Chondrocyte (in vitro differentiated cells): Measurements from ENCODE around the gene LCE2A. TPM values are rescaled to one million over a fixed set of nuclear protein-coding genes. Genes with fewer than 3 reads are reported as not detected.

ENCODE experiments used
- DNase-seq: peaks from one replicate; pipeline ENCODE4 v3.0.0; 2021; ENCODE audit warnings: mixed read lengths, low spot score
- H3K27ac Mint-ChIP-seq: one replicate; pipeline ENCODE4 v1.8.0; 2021; ENCODE audit warnings: mild to moderate bottlenecking, moderate library complexity, mixed read lengths; ENCODE audit not compliant: unreplicated experiment
- H3K27me3 Mint-ChIP-seq: 2 replicates; pipeline ENCODE4 v1.8.0; 2021; ENCODE audit warnings: low read depth, mixed read lengths
- H3K36me3 Mint-ChIP-seq: 2 replicates; pipeline ENCODE4 v1.8.0; 2021; ENCODE audit warnings: low read depth, mixed read lengths
- H3K4me1 Mint-ChIP-seq: 2 replicates; pipeline ENCODE4 v1.8.0; 2021; ENCODE audit warnings: low read depth, mild to moderate bottlenecking, mixed read lengths
- H3K4me3 Mint-ChIP-seq: one replicate; pipeline ENCODE4 v1.8.0; 2021; ENCODE audit warnings: mild to moderate bottlenecking, moderate library complexity, mixed read lengths; ENCODE audit not compliant: unreplicated experiment
- H3K9me3 Mint-ChIP-seq: 2 replicates; pipeline ENCODE4 v1.8.0; 2021; ENCODE audit warnings: low read depth, mixed read lengths
- total RNA-seq: library from RNA; stranded (reverse); gene quantifications from 3 replicates; pipeline ENCODE4 v1.2.1, GENCODE V29; 2021
- TF ChIP-seq, protein P1 (sequence below): fragments of 200-600 bp; sonication (generic); IDR thresholded peaks from 2 replicates; pipeline ENCODE4 v1.5.0; 2021; ENCODE audit warnings: antibody characterized with exemption, mild to moderate bottlenecking, moderate library complexity

Gene LCE2A
- total RNA-seq, 1 donor from 2014 or later = not detected

DNA sequence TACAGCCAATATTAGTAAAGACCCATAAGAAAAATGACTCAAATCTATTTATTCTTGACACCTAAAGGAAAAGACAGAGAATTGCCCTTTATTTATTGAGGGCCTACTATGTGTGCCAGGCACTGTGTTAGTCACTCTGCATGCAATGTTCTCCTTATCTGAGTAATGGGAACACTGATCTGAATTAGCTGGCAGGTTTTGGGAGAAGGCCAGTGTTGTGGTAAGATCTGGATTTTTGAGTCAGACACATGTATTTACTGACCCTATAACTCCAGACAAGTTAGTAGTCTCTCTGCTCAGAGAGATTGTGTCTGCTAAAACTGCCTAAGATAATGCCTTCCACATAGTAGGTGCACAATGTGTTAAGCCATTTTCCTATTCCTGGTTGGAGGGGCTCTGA is 27.1 kb downstream of the LCE2A start:
- Mint-ChIP-seq H3K27ac (no peak overlapping the region), H3K36me3 (no peaks in the 10 kb centered on the region), H3K4me3 (no peak overlapping the region), H3K27me3 (no peaks in the 10 kb centered on the region), H3K4me1 (no peaks in the 10 kb centered on the region), H3K9me3 (peaks cover 9% of the 10 kb centered on the region)
- TF ChIP-seq, protein P1, sequence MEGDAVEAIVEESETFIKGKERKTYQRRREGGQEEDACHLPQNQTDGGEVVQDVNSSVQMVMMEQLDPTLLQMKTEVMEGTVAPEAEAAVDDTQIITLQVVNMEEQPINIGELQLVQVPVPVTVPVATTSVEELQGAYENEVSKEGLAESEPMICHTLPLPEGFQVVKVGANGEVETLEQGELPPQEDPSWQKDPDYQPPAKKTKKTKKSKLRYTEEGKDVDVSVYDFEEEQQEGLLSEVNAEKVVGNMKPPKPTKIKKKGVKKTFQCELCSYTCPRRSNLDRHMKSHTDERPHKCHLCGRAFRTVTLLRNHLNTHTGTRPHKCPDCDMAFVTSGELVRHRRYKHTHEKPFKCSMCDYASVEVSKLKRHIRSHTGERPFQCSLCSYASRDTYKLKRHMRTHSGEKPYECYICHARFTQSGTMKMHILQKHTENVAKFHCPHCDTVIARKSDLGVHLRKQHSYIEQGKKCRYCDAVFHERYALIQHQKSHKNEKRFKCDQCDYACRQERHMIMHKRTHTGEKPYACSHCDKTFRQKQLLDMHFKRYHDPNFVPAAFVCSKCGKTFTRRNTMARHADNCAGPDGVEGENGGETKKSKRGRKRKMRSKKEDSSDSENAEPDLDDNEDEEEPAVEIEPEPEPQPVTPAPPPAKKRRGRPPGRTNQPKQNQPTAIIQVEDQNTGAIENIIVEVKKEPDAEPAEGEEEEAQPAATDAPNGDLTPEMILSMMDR = no peak
- DNase-seq = no peak

DNA sequence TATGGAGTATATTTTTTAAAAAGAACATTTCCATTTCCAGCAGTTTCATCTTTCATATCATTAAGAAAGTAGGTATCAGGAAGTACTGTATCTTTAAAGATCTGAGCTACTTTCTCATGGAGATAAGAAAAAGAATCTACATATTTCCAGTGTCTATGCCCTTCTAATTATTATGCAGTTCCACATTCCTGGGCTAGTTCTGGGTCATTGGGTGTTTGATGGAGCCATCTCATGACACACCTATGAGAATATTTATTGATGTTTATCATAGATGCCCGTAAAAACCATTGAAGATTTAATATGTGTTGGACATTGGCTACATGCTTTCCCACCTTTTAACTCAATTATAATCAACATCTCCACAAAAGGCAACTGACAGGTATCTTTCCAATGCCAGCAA is 30.8 kb downstream of the LCE2A start:
- Mint-ChIP-seq H3K9me3 (peaks cover 14% of the 10 kb centered on the region), H3K36me3 (no peaks in the 10 kb centered on the region), H3K4me3 (no peak overlapping the region), H3K27me3 (no peaks in the 10 kb centered on the region), H3K4me1 (no peaks in the 10 kb centered on the region), H3K27ac (no peak overlapping the region)
- TF ChIP-seq, protein P1 = no peak
- DNase-seq = no peak

DNA sequence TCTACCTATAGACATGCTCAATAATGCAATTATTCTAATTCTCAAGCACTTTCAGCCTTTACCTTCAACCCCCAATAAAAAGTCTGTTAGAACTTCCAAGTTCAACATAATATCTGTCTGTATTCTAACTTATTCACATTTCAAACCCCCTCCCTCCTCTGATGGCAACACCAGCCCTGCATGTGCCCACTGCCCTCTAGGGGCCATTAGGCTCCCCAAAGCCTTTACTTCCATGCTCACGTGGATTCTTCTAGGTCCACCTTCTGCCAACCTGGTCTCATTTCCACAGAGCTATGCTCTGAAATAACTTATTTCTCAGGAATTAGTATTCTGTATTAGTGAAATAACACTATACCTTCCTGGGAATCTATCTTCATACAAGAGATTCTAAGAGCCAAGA is 37.5 kb downstream of the LCE2A start:
- Mint-ChIP-seq H3K4me3 (no peak overlapping the region), H3K36me3 (no peaks in the 10 kb centered on the region), H3K4me1 (no peaks in the 10 kb centered on the region), H3K9me3 (peaks cover 14% of the 10 kb centered on the region), H3K27ac (no peak overlapping the region), H3K27me3 (no peaks in the 10 kb centered on the region)
- no peak for DNase-seq
- TF ChIP-seq, protein P1 = no peak

DNA sequence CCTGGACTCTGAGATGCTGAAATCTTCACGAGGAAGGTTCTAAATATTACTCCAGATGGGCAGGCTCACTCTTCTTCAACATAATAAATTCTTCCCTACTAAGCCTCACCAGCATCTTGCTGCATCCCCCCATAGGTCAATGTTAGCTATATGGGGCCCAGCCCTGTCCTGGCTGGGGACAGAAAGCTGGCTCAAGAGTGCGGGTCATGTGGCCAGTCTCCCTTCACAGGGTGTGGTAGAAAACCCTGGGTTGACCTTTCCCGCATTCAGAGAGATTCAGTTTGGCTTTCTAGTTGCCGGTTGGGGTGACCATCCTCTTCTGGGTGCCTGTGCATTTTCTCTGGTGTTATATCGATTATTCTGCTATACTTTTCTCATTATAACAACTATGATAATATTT is 39.9 kb downstream of the LCE2A start:
- DNase-seq = no peak
- TF ChIP-seq, protein P1 = no peak
- H3K4me3 Mint-ChIP-seq = no peak overlapping the region
- no peak overlapping the region for H3K27ac Mint-ChIP-seq
- H3K36me3 Mint-ChIP-seq = no peaks in the 10 kb centered on the region
- peaks cover 13% of the 10 kb centered on the region for H3K9me3 Mint-ChIP-seq
- H3K4me1 Mint-ChIP-seq = no peaks in the 10 kb centered on the region
- no peaks in the 10 kb centered on the region for H3K27me3 Mint-ChIP-seq

DNA sequence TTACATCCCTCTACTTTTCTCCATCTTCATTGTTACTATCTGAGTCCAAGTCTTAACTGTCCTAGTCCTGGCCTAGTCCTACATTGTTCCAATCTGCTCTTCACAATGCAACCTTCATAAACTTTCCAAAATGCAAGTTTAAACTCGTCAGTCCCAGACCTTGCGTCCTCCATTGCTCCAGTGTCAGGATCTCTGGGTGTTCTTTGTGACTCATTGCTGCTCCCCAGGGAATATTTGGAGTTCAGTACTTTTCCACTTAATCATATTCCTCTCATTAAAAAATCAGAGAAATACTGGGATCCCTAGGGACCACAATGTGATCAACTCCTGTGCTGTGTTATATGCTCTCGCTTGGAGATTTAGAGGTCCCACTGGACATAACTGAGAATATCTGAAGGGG is 41.7 kb downstream of the LCE2A start:
- Mint-ChIP-seq H3K4me3 (no peak overlapping the region), H3K27me3 (no peaks in the 10 kb centered on the region), H3K4me1 (no peaks in the 10 kb centered on the region), H3K36me3 (peaks cover 1% of the 10 kb centered on the region), H3K9me3 (peaks cover 13% of the 10 kb centered on the region), H3K27ac (no peak overlapping the region)
- TF ChIP-seq, protein P1 = no peak
- DNase-seq = no peak
